WTC11 (cell line): ENCODE results near the gene QPCTL. TPM values are rescaled to one million over a fixed set of nuclear protein-coding genes. Genes with fewer than 3 reads are reported as not detected.
A peak's percentile ranks its signal among the peaks of the same experiment; 100 is the strongest.
"Not testable (repeated sequence)": the region's sequence is repeated elsewhere in the genome, so short reads cannot be mapped to it uniquely, and the experiment has no call there.

ENCODE experiments used
- ATAC-seq: fragments of 200-7000 bp; cut with Tn5 transposase; 2 replicates; pipeline ENCODE4 v1.10.0; 2021; ENCODE audit warnings: mild to moderate bottlenecking, moderate library complexity
- CTCF ChIA-PET: fragments of 300-600 bp; sonication (Branson Sonifier 250); formaldehyde crosslinking; loops from one replicate; lab custom pipeline; 2021; ENCODE audit warnings: antibody characterized with exemption; lab: Charles Lee
- POLR2A ChIA-PET: fragments of 350-600 bp; sonication (Branson Sonifier 250); formaldehyde crosslinking; loops from one replicate; lab custom pipeline; 2021; ENCODE audit warnings: antibody characterized with exemption; lab: Charles Lee
- DNase-seq: peaks from one replicate; pipeline ENCODE4 v3.0.0; 2021; ENCODE audit warnings: low spot score
- H3K27ac Mint-ChIP-seq: 2 replicates; pipeline ENCODE4 v1.8.0; 2021; ENCODE audit warnings: mixed read lengths
- H3K27me3 Mint-ChIP-seq: 2 replicates; pipeline ENCODE4 v1.8.0; 2021; ENCODE audit warnings: low read depth, mild to moderate bottlenecking, moderate library complexity, mixed read lengths
- H3K36me3 Mint-ChIP-seq: 2 replicates; pipeline ENCODE4 v1.8.0; 2021; ENCODE audit warnings: mixed read lengths
- H3K4me1 Mint-ChIP-seq: 2 replicates; pipeline ENCODE4 v1.8.0; 2022; ENCODE audit warnings: mixed read lengths
- H3K4me3 Mint-ChIP-seq: 2 replicates; pipeline ENCODE4 v1.8.0; 2021; ENCODE audit warnings: mild to moderate bottlenecking, moderate library complexity, mixed read lengths
- H3K9me3 Mint-ChIP-seq: 2 replicates; pipeline ENCODE4 v1.8.0; 2021; ENCODE audit warnings: mixed read lengths
- ARID4B ChIP-seq: sonication (generic); formaldehyde crosslinking; IDR thresholded peaks from 2 replicates; pipeline ENCODE4 v1.8.0; 2023; ENCODE audit warnings: missing genetic modification reagents, mild to moderate bottlenecking, borderline replicate concordance
- CBFB ChIP-seq: sonication (generic); formaldehyde crosslinking; IDR thresholded peaks from 2 replicates; pipeline ENCODE4 v1.8.1; 2022; ENCODE audit warnings: mild to moderate bottlenecking, low read depth, missing genetic modification reagents
- CTCF ChIP-seq: fragments of 200-600 bp; IDR thresholded peaks from 2 replicates; pipeline ENCODE4 v1.8.0; 2022; ENCODE audit warnings: antibody characterized with exemption
- ERG ChIP-seq: fragments of 250-450 bp; sonication (Bioruptor Pico); IDR thresholded peaks from 2 replicates; pipeline ENCODE4 v1.8.0; 2021; ENCODE audit warnings: mild to moderate bottlenecking
- GRHL2 ChIP-seq: fragments of 250-450 bp; sonication (Bioruptor Pico); IDR thresholded peaks from 2 replicates; pipeline ENCODE4 v1.8.0; 2022; ENCODE audit warnings: mild to moderate bottlenecking, moderate library complexity; ENCODE audit not compliant: insufficient replicate concordance, severe bottlenecking
- JUN ChIP-seq: sonication (generic); formaldehyde crosslinking; IDR thresholded peaks from 2 replicates; pipeline ENCODE4 v1.8.0; 2023; ENCODE audit warnings: mild to moderate bottlenecking, missing genetic modification reagents
- MLX ChIP-seq: sonication (generic); formaldehyde crosslinking; IDR thresholded peaks from 2 replicates; pipeline ENCODE4 v1.8.1; 2023; ENCODE audit warnings: mild to moderate bottlenecking, missing genetic modification reagents, moderate library complexity
- NFATC4 ChIP-seq: fragments of 250-450 bp; sonication (Bioruptor Pico); IDR thresholded peaks from 2 replicates; pipeline ENCODE4 v1.9.0; 2021; ENCODE audit warnings: mild to moderate bottlenecking
- SMAD4 ChIP-seq: sonication (generic); formaldehyde crosslinking; IDR thresholded peaks from 2 replicates; pipeline ENCODE4 v1.8.0; 2022; ENCODE audit warnings: mild to moderate bottlenecking, missing genetic modification reagents
- ZBTB21 ChIP-seq: sonication (generic); formaldehyde crosslinking; IDR thresholded peaks from 2 replicates; pipeline ENCODE4 v1.8.1; 2023; ENCODE audit warnings: mild to moderate bottlenecking, missing genetic modification reagents, borderline replicate concordance
- ZNF232 ChIP-seq: sonication (generic); formaldehyde crosslinking; IDR thresholded peaks from 2 replicates; pipeline ENCODE4 v1.8.0; 2022; ENCODE audit warnings: mild to moderate bottlenecking, missing genetic modification reagents
- total RNA-seq: library from RNA; stranded (reverse); gene quantifications from 3 replicates; pipeline ENCODE4 v1.2.3, GENCODE V29; 2021

QPCTL gene
- total RNA-seq, 1 experiment from 2014 or later = 33.3 TPM

- CTCF ChIA-PET = interaction anchor here (0.6 to 6.7 kb wide), 14 partner anchors 10 to 287 kb away, joined by 3 to 86 read pairs (median 6); partner anchors contain the start of genes GIPR, QPCTL, SIX5 and SNRPD2
- peak overlapping the region; percentile 65 for H3K4me3 Mint-ChIP-seq
- POLR2A ChIA-PET = interaction anchor here (0.8 kb wide), 1 partner anchor 10 kb away, joined by 3 read pairs; no protein-coding TSS in a partner anchor
- peaks cover 24% of the 10 kb centered on the region for H3K36me3 Mint-ChIP-seq
- ATAC-seq = no peak
- DNase-seq = no peak
- TF ChIP-seq ERG (CRISPR knock-in tag) (no peak), GRHL2 (CRISPR knock-in tag) (no peak), JUN (no peak), ZNF232 (CRISPR knock-in tag) (no peak)
- peaks cover 12% of the 10 kb centered on the region for H3K4me1 Mint-ChIP-seq
- H3K27ac Mint-ChIP-seq = no peak overlapping the region
- no peaks in the 10 kb centered on the region for H3K9me3 Mint-ChIP-seq
- H3K27me3 Mint-ChIP-seq = peaks cover 33% of the 10 kb centered on the region
Measured at GRCh38 chr19:45682117-45682516, 10.3 kb upstream of the QPCTL start.

- H3K36me3 Mint-ChIP-seq = peaks cover 32% of the 10 kb centered on the region
- POLR2A ChIA-PET = interaction anchor here (0.8 kb wide), 1 partner anchor 9 kb away, joined by 3 read pairs; no protein-coding TSS in a partner anchor
- ATAC-seq = no peak
- TF ChIP-seq CBFB (CRISPR knock-in tag) (no peak), NFATC4 (no peak), CTCF (no peak), SMAD4 (CRISPR knock-in tag) (no peak), ARID4B (no peak), ZBTB21 (CRISPR knock-in tag) (no peak), MLX (no peak)
- TF ChIP-seq, all 79 proteins: peak for 0
- no peak overlapping the region for H3K4me3 Mint-ChIP-seq
- H3K27me3 Mint-ChIP-seq = peaks cover 33% of the 10 kb centered on the region
- no peaks in the 10 kb centered on the region for H3K9me3 Mint-ChIP-seq
- H3K27ac Mint-ChIP-seq = no peak overlapping the region
- H3K4me1 Mint-ChIP-seq = peaks cover 12% of the 10 kb centered on the region
- DNase-seq = no peak
- CTCF ChIA-PET = interaction anchor here (2.6 to 6.7 kb wide), 2 partner anchors 9 to 41 kb away, joined by 22 to 86 read pairs; partner anchors contain the start of genes QPCTL and SNRPD2
Measured at GRCh38 chr19:45682908-45683307, 9.6 kb upstream of the QPCTL start.

GRCh38 chr19:45685045-45685444, 7.4 kb upstream of the QPCTL start:
- peaks cover 45% of the 10 kb centered on the region for H3K36me3 Mint-ChIP-seq
- H3K27ac Mint-ChIP-seq, DNase-seq, H3K4me3 Mint-ChIP-seq, POLR2A ChIA-PET, H3K9me3 Mint-ChIP-seq, H3K4me1 Mint-ChIP-seq, ATAC-seq: not testable (repeated sequence)
- CTCF ChIA-PET = interaction anchor here (0.7 kb wide), 1 partner anchor 196 kb away, joined by 4 read pairs; no protein-coding TSS in a partner anchor
- peaks cover 12% of the 10 kb centered on the region for H3K27me3 Mint-ChIP-seq
